OCI-LY3 (cell line): ENCODE measurements around the gene GPATCH8.

ENCODE experiments used
- H2AFZ ChIP-seq: fragments of 200-600, 300-600 bp; shearing (Covaris generic); 2 replicates; pipeline ENCODE4 v1.6.0; 2014; ENCODE audit warnings: antibody characterized with exemption, low read depth, low read length
- H3K27ac ChIP-seq: fragments of 200-600, 300-600 bp; sonication (generic); 2 replicates; pipeline ENCODE4 v1.5.1; 2014; ENCODE audit warnings: mild to moderate bottlenecking, low read length, moderate library complexity, mixed read lengths
- H3K27me3 ChIP-seq: fragments of 200-600, 300-600 bp; sonication (generic); 2 replicates; pipeline ENCODE4 v1.6.1; 2014; ENCODE audit warnings: low read depth, low read length, mixed read lengths
- H3K36me3 ChIP-seq: fragments of 200-600, 300-600 bp; sonication (generic); replicated peaks from 2 replicates; pipeline ENCODE3; 2014; ENCODE audit warnings: low read depth, low read length, mixed read lengths
- H3K4me1 ChIP-seq: fragments of 300-600, 200-600 bp; sonication (generic); 2 replicates; pipeline ENCODE4 v1.6.1; 2014; ENCODE audit warnings: low read length, mixed read lengths
- H3K4me2 ChIP-seq: fragments of 200-600, 300-600 bp; sonication (generic); 2 replicates; pipeline ENCODE4 v1.6.1; 2014; ENCODE audit warnings: low read length, mixed read lengths
- H3K4me3 ChIP-seq: fragments of 300-600, 200-600 bp; sonication (generic); 2 replicates; pipeline ENCODE4 v1.5.1; 2014; ENCODE audit warnings: antibody characterized with exemption, mild to moderate bottlenecking, low read length, moderate library complexity
- H3K79me2 ChIP-seq: fragments of 300-600, 200-600 bp; shearing (Covaris generic); 2 replicates; pipeline ENCODE4 v1.6.1; 2014; ENCODE audit warnings: mild to moderate bottlenecking, low read length, mixed read lengths
- H3K9ac ChIP-seq: fragments of 300-600, 200-600 bp; shearing (Covaris generic); 2 replicates; pipeline ENCODE4 v1.6.0; 2014; ENCODE audit warnings: mild to moderate bottlenecking, low read length, moderate library complexity
- H3K9me3 ChIP-seq: fragments of 200-600, 300-600 bp; shearing (Covaris generic); 2 replicates; pipeline ENCODE4 v1.6.1; 2014; ENCODE audit warnings: low read length, mixed read lengths; ENCODE audit not compliant: insufficient read depth
- H4K20me1 ChIP-seq: fragments of 200-600, 300-600 bp; sonication (generic); 2 replicates; pipeline ENCODE4 v1.6.1; 2016; ENCODE audit warnings: low read length, mixed read lengths; ENCODE audit not compliant: insufficient read depth
- EZH2phosphoT487 ChIP-seq: fragments of 200-600 bp; shearing (Covaris generic); IDR thresholded peaks from 2 replicates; pipeline ENCODE4 v1.6.1; 2018; ENCODE audit warnings: antibody characterized with exemption, mixed run types, low read depth
- TF ChIP-seq, protein P1 (sequence below): fragments of 200-600, 300-600 bp; sonication (generic); IDR thresholded peaks from 2 replicates; pipeline ENCODE4 v1.5.1; 2014; ENCODE audit warnings: antibody characterized with exemption, low read length, low read depth

GPATCH8 gene

DNA sequence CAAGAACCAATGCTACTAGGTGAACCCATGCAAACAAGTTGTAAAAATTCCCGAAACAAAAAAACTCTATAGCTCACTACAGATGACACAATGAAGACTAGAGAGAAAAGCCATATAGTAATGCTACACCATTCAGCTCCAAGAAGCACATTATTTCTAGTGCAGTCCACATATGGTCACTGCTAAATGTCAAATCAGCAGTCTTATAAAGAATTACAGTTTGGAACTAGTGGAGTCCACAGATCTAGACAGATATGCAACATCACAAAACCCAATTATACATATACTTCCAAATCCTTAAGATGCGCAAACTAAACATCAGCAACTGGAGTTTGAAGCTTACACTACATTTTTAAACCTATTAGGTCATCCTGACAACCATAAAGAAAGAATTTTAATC, 33.5 kb downstream of the GPATCH8 start:
- H3K4me1 ChIP-seq: no peaks in the 10 kb centered on the region
- H3K4me3 ChIP-seq: no peak overlapping the region
- H3K27me3 ChIP-seq: no peaks in the 10 kb centered on the region
- H3K27ac ChIP-seq: no peak overlapping the region
- H3K4me2 ChIP-seq: no peak overlapping the region
- peaks cover 55% of the 10 kb centered on the region for H3K79me2 ChIP-seq
- H4K20me1 ChIP-seq: peaks cover 22% of the 10 kb centered on the region; the same call in 1 of the 2 replicates
- no peaks in the 10 kb centered on the region for H3K36me3 ChIP-seq
- H3K9ac ChIP-seq: no peak overlapping the region
- H3K9me3 ChIP-seq: no peaks in the 10 kb centered on the region
- TF ChIP-seq EZH2phosphoT487: no peak
- TF ChIP-seq, protein P1, sequence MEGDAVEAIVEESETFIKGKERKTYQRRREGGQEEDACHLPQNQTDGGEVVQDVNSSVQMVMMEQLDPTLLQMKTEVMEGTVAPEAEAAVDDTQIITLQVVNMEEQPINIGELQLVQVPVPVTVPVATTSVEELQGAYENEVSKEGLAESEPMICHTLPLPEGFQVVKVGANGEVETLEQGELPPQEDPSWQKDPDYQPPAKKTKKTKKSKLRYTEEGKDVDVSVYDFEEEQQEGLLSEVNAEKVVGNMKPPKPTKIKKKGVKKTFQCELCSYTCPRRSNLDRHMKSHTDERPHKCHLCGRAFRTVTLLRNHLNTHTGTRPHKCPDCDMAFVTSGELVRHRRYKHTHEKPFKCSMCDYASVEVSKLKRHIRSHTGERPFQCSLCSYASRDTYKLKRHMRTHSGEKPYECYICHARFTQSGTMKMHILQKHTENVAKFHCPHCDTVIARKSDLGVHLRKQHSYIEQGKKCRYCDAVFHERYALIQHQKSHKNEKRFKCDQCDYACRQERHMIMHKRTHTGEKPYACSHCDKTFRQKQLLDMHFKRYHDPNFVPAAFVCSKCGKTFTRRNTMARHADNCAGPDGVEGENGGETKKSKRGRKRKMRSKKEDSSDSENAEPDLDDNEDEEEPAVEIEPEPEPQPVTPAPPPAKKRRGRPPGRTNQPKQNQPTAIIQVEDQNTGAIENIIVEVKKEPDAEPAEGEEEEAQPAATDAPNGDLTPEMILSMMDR: no peak
- no peak overlapping the region for H2AFZ ChIP-seq

DNA sequence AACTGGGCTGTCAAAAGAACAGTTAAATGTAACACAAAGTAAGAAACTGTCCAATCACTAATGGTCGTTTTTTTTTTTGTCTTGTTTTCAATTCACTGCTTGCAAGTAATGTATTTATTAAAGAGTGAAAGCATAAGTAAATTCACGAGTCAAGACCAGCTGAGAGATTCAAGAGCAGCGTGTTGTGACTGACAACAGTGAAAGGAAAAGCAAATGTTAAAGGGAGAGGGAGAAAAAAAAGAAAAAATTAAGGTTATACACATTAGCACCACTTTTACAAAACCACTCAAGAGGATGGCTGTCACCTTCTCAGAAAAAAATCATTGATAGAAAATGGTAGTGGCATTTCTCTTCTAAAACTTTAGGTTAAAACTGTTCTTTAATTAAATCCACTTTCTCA, 36.1 kb downstream of the GPATCH8 start:
- TF ChIP-seq, protein P1: no peak
- no peak for TF ChIP-seq EZH2phosphoT487
- Histone ChIP-seq H3K79me2 (peaks cover 52% of the 10 kb centered on the region), H4K20me1 (peaks cover 27% of the 10 kb centered on the region; the same call in 1 of the 2 replicates), H3K27ac (no peak overlapping the region), H2AFZ (no peak overlapping the region), H3K9me3 (no peaks in the 10 kb centered on the region), H3K4me3 (no peak overlapping the region), H3K27me3 (no peaks in the 10 kb centered on the region), H3K9ac (no peak overlapping the region), H3K4me1 (no peaks in the 10 kb centered on the region), H3K36me3 (peaks cover 1% of the 10 kb centered on the region), H3K4me2 (no peak overlapping the region)

DNA sequence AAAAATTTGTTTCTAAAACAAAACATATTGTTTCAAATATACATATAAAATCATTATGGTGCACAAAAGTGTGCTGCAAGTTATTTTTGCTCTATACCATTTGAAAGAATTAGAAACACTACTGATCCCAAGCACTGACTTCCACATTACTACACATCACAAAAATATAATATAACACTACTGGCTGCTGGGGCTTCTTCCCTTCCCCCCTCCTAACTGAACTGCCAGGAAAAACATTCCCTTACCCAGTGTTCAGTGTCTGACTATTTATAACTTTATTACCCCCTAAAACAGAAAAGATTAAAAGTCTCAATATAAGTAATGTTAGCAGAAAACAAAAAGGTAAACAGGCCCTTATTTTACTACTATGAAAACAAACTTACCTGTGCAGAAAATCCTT, 36.9 kb downstream of the GPATCH8 start:
- Histone ChIP-seq H3K4me2 (no peak overlapping the region), H3K36me3 (peaks cover 6% of the 10 kb centered on the region), H3K27me3 (no peaks in the 10 kb centered on the region), H3K27ac (no peak overlapping the region), H3K4me1 (no peaks in the 10 kb centered on the region), H3K4me3 (no peak overlapping the region), H3K9ac (no peak overlapping the region), H4K20me1 (peaks cover 27% of the 10 kb centered on the region; the same call in 1 of the 2 replicates), H2AFZ (no peak overlapping the region), H3K79me2 (peaks cover 52% of the 10 kb centered on the region), H3K9me3 (no peaks in the 10 kb centered on the region)
- TF ChIP-seq, protein P1: no peak
- TF ChIP-seq EZH2phosphoT487: no peak

DNA sequence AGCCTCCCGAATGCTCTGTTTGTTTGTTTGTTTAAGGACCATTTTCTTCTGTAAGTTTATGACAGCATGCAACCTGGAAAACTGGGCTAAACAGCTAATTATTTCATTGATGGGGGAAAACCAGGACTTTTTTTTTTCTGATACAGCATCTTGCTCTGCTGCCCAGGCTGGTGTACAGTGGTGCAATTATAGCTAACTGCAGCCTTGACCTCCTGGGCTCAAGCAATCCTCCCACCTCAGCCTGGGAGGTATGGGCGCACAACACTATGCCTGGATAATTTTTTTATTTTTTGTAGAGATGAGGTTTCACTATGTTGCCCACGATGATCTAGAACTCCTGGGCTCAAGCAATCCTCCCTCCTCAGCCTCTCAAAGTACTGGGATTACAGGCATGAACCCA, 37.3 kb downstream of the GPATCH8 start:
- H3K27me3 ChIP-seq: no peaks in the 10 kb centered on the region
- H3K4me2 ChIP-seq: no peak overlapping the region
- H3K4me3 ChIP-seq: no peak overlapping the region
- H3K79me2 ChIP-seq: peaks cover 52% of the 10 kb centered on the region
- no peaks in the 10 kb centered on the region for H3K4me1 ChIP-seq
- H2AFZ ChIP-seq: no peak overlapping the region
- peaks cover 27% of the 10 kb centered on the region; the same call in 1 of the 2 replicates for H4K20me1 ChIP-seq
- TF ChIP-seq EZH2phosphoT487: no peak
- TF ChIP-seq, protein P1: no peak
- H3K9me3 ChIP-seq: no peaks in the 10 kb centered on the region
- no peak overlapping the region for H3K9ac ChIP-seq
- H3K27ac ChIP-seq: no peak overlapping the region
- peaks cover 6% of the 10 kb centered on the region for H3K36me3 ChIP-seq
